GM18870 (cell line): Measurements from ENCODE around the gene SPOCK1.

Experiments used
- ATAC-seq: cut with Tn5 transposase; IDR thresholded peaks from one replicate; pipeline ENCODE4 v1.9.1; 2021; ENCODE audit warnings: moderate library complexity; ENCODE audit not compliant: unreplicated experiment

SPOCK1 gene

DNA sequence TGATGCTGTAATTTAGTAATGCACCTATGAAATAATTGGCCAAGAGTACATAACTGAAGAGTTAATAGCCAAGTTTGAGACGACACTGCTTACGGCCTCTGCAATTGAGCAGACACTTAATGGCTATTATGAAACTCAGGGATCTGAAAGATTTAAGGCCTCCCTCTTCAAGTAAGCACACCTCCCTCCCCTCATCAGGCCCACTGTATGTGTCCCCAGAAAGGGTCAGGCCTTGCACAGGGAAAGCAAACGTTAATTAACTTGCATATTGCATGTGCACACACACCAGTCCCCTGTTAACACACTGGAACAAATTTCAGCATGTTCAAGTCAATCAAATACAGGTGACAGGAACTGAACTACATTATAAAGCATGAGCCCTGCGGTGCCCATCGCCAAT is 163.6 kb downstream of the SPOCK1 start:
- ATAC-seq, result no peak

DNA sequence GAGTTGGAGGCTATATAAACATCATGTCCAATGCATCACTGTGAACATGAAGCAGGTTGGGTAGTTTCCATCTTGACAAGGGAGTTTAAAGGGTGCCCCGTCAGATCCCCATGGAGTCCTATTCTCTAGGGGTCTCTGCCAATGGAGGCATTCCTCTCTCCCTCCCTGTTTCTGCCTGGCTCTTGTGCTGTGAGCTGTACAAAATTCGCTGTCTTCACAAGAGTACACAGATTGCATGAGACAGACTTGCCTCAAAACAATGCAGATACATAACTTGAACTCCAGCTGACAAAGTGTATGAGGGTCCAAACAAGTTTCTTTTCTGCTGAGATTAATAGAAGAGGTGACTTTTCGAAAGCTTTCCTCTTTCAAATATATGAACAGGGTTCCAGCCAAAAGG is 165.2 kb downstream of the SPOCK1 start:
- no peak for ATAC-seq

DNA sequence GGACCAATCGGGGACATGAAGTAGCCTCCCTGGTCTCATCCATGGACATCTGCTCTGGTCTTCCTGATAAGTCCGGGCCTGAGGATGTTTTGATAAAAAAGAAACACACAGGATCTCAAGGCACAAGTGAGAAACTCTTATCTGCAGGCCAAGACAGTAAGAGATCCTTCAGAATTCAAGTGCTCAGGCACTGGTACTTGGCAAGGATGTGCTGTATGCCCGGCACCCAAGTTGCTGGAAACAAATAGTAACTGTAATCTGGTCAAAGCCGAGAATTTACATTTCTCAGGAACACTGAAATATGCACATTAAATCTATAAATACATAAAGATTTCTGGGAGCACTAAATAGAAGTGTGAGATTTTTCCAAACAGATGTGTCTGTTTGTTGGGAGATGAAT is 165.7 kb downstream of the SPOCK1 start:
- ATAC-seq, result no peak

DNA sequence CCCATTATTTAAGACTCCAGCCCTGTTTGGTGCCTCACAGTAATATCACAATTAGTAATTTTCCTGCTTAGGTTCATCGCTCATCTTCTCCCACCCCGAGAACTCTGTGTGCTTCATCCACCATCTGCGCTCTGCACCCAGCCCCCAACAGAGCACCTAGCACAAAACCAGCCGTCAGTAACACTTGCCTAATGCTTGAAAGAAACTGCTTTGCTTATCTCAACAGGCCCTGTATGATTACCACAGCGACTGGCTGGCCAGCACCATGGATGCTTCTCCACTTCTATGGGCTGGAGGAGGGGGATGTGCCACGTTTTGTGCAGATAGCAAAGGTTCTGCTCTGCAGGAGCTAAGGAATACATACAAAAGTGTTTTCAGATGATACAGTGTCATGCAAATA is 166.8 kb downstream of the SPOCK1 start:
- no peak for ATAC-seq

DNA sequence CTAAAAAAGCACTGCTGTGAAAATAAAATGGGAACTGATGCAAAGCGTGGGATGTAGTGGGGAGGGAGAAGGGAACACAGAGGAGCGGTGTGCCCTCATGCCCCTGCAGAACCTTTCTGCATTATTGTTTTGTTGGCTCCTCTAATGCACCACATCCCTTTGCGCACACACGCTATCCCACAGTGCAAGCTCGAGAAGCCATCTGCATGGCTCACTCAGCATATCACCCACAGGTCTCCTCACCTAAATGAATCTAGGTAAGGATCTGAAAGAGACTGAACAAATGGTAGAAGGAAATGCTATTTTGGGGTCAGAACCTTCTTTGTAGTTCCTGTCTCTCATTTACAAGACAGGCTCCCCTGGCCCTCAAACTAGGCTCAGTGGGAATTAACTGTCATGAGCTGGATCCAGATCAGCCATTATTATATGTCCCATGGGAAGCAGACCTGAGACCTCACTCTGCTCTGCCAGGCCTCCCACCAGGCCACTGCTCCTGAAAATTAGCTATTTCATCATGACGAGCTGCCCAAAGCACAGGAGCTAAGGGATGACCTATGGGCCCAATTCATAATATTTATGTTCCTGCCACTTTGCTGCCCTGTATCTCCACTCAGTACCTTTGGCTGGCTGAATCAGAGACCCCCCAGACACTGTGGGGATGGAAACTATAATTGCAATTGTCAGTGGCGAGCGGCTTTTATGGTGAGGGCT is 169.4 kb downstream of the SPOCK1 start:
- no peak for ATAC-seq

DNA sequence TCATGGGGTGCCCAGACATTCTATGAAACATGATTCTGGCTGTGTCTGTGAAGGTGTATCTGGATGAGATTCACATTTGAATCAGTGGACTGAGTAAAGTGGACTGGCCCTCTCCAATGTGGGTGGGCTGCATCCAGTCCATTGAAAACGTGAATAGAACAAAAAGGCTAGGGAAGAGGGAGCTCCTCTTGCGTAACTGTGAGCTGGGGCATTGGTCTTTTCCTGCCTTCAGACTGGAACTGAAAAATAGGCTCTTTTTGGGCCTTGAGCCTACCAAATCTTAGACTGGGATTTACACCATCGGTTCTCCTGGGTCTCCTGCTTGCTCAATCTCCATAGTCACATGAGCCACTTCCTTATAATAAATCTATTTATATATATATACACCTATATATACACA is 170.1 kb downstream of the SPOCK1 start:
- ATAC-seq, result no peak

DNA sequence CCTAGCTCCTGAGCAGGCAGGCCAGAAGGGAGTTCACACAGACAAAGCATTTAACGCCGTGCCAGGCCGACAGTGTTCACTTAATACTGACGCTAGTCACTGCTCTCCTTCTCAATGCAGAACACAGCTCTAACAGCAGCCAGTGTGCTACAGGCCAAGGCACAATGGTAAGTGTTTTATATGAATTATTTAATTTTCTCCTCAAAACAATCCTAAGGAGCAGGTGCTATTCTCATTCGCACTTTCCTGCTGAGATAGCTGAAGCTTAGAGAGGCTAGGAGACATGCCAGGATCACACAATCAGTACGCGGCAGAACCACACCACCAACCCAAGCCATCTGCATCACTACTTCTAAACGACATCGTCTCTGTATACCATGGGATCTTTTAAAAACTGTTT is 170.7 kb downstream of the SPOCK1 start:
- ATAC-seq, result no peak

DNA sequence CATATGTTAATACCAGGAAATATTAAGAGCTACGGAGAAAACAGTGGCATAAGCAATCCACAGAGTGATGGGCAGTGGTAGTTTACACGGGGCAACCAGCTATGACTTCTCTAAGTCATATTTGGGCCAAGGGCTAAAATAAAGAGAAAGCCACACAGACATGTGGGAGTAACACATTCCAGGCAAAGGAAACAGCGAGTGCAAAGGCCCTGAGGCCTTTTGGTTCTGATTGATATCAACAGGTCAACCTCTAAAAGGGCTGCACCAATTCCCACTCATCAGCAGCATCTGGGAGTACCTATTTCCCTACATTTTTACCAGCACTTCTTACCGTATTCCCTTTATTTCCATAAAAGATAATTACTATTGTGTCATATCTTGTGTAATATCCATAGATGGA is 173.4 kb downstream of the SPOCK1 start:
- no peak for ATAC-seq

DNA sequence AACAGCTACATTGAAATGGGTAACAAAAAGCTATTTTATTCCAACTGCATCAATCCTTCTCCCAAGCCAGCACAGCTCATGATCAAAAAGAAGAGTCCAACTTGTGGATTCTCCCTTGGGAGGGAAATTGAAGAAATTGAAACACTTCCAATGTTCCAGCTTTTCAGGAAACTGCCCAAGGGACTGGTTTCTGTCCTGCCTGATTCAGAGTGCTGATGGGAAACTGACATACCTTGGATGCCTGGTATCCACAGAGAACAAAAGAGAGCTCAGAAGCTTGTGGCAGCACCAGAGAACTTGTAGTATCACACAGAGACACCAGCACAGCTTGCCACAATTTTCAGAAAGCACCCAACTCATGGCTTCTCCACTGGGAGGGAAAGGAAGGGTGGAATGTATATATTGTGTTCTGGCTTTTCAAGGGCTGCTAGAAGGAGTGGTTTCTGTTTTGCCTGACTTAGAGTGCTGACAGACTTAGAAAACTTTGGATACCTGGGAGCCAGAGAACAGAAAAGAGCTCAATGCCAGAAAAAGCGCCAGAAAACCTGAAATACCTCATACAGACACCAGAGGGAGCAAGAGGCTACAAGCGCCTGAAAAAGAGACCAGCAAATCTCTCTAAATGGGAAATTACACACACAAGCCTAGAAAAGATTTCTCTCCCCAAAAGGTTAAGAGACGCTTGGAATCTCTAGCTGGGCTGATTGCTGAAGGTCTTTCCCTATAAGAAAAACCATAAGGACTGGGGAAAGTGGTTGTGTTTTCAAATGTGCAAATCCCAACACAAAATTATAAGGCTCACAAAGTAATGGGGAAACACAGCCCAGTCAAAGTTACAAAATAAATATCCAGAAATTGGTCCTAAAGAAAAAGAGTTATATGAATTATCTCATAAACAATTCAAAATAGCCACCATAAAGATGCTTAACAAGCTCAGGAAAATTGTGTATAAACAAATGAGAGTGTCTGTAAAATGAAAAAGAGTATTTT is 178.8 kb downstream of the SPOCK1 start:
- ATAC-seq, result no peak

DNA sequence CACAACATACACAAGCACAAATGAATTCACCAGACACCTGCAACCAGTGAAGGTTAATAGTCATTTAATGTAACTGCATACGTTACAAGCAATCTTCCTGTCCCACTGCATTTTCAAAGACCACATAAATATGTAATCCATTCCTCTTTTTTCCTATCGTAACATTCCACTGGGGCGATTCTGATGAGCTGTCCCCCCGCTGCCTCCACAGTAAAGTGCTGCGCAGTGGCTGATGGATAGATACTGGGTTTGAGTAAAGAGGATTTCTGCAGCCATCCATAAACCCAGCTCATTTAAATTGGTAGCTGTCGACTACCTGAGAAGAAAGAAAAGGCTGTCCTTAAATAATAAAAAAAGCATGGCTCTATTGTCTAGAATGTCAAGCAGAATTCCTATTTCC is 181.1 kb downstream of the SPOCK1 start:
- ATAC-seq, result no peak

DNA sequence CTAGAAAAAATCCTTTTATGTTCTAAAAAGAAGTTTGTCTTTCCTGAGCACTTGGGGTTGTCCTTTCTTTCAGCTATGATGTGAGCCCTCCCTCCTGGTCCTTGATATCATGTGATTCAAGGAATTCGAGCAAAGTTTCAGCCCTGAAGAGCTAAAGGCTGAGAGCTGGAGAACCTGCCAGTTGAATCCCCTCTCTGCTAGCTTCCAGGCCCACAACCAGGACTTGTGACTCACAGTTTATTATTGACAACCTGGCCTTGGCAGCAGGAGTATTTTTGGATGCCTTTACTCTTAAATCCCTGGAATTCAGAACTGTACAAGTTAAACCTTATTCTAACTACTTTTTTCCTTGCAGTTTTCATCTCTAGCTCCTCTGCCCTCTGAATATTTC is 182.8 kb downstream of the SPOCK1 start:
- ATAC-seq, result no peak

DNA sequence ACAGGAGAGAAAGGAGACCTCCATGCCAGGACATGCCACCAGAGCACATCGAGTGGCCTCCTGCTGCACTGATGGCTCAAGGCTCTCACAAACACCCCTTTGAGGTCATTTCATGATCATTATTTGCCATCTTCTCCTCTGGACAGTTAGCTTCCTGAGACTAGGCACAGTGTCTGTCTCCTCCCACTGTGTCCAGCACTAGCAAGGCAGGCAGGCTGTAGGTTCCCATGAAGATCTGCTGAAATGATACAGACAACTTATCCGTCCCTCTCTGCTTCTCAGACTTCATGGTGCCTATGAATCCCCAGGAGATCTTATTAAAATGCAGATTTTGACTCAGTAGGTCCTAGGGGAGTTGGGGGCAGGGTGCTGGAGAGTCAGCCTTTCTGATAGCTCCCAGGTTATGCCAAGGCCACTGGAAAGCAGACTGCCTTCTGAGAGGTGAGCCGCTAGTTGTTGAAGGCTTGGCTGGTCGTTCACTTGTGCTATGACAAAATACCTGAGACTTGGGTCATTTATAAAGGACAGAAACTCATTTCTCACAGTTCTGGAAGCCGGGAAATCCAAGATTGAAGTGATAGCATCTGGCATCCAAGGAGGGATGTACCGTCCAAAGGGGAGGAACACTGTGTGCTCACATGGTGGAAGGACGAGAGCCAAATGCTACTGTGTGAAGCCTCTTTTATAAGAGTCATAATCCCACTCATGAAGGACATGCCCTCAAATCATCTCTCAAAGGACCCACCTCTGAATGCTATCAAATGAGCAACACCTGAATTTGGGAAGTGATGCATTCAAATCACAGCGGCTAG is 183.4 kb downstream of the SPOCK1 start:
- no peak for ATAC-seq

DNA sequence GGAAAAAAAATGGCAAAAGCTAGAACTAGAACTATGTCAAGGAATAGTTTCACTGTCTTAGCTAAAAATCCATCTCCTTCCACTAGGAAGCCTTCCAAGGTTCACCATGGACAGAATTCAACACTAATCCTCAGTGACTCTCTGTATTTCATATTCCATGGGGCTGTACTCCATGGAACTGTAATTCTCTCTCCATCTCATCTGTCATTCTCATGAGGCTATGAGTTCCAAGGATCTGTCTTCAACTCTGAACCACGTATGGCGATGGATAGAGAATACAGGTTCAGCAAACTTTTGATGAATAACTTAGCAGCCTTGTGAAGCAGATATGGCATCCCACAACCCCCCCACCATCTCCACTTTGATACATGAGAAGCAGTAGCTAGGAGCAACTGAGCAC is 184.0 kb downstream of the SPOCK1 start:
- no peak for ATAC-seq

DNA sequence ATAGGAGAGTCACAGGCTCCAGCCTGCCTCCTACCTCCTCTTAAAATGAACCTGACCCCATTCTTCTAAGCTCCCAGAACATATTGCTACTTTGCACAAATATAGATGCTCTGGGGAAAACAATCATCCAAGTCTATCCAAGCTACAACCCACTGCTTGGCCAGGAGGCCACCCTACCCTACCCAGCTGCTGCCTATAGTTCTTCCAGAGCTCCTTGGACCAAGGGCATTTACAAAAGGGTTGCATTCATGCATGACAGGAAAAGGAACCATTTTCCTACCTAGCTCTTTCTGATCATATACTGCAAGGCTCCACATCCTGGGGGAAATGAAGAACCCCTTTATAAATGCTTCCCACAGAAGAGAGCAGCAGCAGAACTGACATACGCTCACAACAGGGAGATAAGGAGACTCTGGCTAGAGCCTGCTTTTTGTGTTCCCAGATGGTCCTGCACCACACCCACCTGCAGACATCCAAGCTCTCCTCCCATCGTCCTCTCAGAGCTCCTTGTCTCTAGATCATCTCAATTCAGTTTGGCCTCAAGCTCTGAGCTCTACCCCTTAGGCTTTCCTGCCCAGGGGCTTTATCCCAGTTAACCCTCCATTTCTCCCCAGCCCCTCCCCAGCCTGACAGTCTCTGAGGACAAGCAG is 185.5 kb downstream of the SPOCK1 start:
- ATAC-seq, result no peak

DNA sequence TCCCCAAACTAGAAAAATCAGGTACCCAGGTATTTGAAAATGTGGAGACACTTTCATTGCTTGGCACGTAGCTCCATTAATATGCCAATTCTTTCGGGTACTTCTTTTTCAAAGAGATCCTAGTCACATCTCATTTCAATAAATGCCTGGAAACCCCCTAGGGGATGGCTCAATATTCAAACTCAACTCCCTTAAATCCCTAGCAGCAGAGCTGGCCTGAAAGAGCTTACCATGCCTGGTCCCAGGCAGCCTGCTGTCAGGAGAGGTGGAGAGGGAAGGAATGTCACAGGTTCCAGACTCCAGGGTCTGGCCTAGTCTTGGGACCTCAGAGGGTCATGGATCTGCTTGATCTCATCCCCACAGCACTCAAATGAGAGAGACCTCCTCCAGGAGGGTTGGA is 187.1 kb downstream of the SPOCK1 start:
- ATAC-seq, result no peak

DNA sequence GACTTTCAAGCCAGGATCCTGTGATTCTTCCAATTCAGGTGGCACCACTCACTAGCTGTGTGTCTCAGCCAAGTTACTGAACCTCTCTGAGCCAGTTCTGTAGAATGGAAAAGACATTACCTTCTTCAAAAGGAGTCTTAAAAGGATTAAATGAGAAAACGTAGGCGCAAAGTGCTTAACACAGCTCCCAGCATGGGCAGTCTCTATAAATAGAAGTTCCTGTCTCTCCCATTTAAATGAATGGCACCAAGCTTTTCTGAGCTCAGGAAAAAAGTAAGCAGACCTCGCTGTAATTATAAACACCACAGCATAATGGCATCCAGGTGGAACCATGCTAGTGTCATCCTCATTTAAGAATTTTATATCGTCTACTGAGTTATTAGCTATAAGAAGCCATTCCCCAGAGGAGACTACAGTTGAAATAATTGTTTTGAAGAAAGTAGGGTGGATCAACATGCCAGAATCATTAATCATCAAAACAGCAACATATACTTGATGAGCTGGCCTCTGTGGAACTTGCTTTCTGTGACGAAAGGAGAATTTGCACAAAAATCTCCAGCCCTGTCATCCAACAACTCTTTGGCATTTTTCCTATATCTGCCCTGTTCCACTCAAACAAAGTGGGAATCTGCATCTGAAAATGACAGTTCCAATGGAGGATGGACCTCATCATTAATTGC is 188.9 kb downstream of the SPOCK1 start:
- ATAC-seq, result no peak

DNA sequence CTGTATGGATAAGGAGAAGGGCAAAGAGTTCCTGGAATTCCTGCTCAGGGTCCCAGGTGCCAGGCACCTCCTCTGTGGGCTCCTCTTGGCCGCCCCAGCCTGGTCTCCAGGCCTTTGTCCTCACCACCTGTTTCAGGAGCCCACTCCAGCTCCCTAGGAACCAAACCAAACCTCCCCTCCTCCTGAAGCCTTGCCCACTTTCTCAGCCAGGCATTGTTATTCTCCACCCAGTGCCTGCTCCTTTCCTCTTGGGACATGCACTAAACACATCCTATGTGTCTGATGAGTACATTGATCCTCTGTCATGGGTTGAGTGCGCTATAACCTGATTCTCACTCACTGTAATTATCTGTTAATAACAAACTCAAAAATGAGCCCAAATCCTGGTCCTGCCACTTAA is 189.8 kb downstream of the SPOCK1 start:
- no peak for ATAC-seq

DNA sequence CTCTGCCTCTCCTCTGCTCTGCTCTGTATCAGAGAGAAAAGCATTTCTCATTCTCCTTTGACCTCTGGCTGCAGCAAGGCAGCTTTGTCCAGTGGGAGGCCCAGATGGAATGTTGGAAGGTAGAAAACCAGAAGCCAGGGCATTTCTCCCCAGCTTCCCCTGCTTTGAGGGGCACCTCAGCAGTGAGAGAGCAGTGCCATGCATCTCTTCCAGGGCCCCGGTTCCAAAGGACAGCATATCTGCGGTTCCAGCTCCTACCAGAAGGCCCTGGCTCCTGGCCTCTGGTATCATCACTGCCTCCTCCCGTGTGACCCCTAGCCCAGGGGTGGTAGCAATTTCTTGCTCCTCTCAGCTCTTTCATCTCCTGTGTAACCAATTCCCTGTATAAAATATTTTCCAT is 190.8 kb downstream of the SPOCK1 start:
- no peak for ATAC-seq

DNA sequence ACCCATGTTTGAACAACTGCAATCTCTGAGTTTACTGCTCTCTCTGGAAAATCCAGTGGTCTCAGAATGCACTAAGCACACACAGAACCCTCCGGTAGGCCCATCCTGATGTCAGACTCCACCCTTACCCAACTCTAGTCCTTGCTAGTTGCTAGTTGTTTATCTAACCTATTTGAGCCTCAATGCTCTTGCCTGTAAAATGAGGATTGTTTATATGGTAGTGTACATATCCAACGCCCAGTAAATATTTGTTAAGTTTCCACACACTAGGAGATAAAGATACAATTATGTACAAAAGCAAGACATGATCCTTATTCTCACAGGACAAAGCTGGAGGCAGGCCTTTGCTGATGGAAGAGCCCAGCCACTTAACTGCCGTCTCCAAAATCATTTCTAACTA is 192.2 kb downstream of the SPOCK1 start:
- no peak for ATAC-seq

DNA sequence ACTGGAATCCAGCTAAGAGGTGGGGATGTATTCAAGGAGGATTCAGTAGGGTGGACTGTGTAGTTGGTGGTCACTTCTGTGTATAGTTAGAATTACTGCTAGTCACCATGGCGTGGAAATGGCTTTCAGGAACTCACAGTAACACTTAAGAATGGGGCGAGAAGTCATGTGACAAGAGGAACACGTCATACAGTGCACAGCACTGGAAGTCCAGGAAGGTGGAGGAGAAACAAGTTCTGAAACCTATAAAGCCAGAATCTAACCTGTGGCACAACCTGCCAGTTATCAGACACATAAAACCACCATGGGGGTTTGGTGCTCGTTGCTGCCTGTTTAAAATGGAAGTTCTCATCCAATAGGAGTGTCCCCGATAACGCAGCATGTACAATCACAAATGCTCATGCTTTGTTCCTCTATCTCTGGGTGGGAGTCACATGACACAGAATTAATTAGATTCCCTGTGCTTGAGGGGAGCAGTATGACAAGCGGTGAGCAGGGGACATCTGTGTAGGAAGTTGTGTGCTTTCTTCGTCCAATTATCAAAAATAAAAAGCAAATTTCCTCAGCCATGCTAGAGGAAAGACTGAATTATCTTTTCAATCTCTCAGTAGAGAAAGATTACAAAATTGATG is 193.0 kb downstream of the SPOCK1 start:
- no peak for ATAC-seq
